GM21619 (cell line): ENCODE measurements around the gene TEKTIP1.
"Not testable (repeated sequence)": the region's sequence is repeated elsewhere in the genome, so short reads cannot be mapped to it uniquely, and the experiment has no call there.

Source experiments
- ATAC-seq: cut with Tn5 transposase; IDR thresholded peaks from one replicate; pipeline ENCODE4 v1.9.1; 2021; ENCODE audit not compliant: unreplicated experiment

Gene TEKTIP1

DNA sequence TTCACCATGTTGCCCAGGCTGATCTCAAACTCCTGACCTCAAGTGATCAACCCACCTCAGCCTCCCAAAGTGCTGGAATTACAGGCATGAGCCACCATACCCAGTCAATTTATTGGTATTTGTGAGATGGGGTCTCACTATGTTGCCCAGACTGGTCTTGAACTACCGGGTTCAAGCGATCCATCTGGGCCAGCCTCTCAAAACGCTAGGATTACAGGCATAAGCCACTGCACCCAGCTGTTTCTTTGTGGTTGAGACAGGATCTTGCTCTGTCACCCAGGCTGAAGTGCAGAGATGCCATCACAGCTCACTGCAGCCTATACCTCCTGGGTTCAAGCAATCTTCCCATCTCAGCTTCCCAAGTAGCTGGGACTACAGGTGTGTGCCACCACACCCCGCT lies 42.8 kb downstream of the TEKTIP1 start:
- not testable (repeated sequence) for ATAC-seq

DNA sequence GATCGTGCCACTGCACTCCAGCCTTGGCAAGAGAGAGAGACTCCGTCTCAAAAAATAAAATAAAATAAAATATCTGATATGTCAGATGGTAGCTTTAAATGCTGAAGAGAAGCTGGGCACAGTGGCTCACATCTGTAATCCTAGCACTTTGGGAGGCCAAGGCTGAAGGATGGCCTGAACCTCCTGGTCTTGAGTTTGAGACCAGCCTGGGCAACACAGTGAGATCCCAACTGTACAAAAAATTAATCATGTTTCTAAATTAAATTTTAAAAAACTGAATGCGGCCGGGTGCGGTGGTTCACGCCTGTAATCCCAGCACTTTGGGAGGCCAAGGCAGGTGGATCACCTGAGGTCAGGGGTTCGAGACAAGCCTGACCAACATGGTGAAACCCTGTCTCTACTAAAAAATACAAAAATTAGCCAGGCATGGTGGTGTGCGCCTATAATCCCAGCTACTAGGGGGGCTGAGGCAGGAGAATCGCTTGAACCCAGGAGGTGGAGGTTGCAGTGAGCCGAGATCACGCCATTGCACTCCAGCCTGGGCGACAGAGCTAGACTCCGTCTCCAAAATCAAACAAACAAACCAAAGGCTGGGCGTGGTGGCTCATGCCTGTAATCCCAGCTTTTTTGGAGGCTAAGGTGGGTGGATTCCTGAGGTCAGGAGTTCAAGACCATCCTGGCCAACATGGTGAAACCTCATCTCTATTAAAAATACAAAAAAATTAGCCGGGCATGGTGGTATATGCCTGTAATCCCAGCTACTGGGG lies 45.2 kb downstream of the TEKTIP1 start:
- ATAC-seq: not testable (repeated sequence)

DNA sequence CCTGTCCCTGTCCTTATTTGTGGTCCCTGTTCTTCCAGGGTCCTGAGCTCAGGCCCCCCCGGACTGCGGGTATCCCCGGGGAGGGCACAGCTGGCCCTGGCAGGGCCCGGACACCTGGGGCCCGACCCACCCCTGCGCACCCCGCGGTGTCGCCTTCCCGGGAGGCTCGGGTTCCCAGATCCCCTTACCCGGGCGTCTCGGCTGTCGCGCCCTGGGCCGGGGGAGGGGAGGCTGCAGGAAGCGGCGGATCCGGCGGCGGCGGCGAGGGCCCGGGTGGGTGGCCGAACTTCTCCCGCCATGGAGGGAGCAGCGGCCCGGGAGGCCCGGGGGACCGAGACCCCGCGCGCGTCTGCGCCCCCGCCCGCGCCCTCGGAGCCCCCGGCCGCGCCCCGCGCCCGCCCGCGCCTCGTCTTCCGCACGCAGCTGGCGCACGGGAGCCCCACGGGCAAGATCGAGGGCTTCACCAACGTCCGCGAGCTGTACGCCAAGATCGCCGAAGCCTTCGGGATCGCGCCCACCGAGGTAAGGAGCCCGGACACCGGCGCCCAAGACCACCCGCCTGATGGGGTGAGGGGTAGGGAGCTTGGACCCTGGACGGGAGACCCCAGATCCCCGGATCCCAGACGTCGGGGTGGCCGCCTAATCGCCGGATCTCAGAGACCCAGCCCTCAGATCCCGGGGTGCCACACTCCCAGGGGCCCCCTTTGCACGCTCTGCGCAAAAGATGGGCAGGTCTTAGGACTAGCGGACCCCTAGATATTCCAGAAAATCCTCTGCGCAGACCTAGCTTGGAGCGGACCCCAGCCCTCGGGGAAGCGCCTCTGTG lies 46.5 kb downstream of the TEKTIP1 start, which contains the start of gene GIPC3:
Gene GIPC3 (plus strand): TSS at position 178 of the 826 bp plus-strand sequence. CDS start 120 bp downstream, at position 298.
- no peak for ATAC-seq

DNA sequence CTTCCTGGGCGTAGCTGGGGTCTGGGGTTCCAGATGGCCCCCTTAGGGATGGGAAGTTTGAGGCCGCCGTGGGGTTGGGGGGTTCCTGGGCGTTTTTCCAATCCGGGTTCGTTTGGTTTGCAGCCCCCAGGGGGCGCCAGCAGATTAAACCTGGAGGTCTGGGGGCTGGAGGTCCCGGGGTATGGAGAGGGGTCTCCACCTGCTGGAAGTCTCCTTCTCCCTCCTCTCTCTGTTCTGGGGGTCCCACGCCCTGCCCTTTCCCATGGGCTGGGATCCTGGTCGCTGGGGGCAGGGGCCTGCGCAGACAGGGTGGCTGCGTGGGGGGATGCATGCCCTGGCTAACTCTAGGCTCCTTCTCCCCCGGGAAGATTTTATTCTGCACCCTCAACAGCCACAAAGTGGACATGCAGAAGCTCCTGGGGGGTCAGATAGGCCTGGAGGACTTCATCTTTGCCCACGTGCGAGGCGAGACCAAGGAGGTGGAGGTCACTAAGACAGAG lies 47.2 kb downstream of the TEKTIP1 start:
- no peak for ATAC-seq

DNA sequence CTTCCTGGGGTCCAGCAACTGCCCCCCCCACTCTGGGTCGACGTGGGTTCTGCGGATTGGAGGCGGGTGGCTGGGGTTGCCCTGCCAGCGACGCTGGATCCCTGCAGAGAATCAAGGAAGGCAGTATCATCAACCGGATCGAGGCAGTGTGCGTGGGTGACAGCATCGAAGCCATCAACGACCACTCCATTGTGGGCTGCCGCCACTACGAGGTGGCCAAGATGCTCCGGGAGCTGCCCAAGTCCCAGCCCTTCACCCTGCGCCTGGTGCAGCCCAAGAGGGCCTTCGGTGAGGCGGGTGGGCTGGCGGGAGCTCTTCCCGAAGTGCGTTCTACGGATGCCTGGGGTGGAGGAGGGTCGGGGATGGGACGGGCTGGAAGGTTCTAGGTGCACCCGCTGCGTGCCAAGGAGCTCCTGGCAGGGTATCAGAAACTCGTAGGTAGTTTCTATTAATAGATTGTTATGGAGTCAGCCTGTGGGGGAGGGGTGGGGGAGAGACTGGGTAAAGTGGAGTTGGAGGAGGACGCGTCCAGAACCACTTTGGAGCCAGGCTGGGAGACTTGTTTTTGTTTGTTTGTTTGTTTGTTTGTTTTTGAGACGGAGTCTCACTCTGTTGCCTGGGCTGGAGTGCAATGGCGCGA lies 47.9 kb downstream of the TEKTIP1 start:
- no peak for ATAC-seq

DNA sequence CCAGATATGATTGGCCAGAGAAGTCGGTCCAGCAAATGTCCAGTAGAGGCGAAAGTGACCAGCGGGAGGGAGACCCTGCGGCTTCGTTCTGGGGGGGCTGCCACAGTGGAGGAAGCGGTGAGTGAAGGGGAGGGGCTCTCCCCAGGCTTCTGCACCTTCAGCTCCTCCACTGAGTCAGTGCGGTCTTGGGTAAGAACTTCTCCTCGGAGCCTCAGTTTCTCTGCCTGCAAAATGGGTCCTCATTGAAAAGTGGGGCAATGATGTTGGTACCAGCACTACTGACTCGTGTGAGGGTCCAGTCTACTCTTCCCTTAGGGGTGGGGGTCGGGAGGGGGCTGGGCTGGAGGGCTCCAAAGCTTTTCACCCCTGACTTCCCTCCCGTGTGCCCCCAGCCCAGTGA lies 50.5 kb downstream of the TEKTIP1 start:
- no peak for ATAC-seq

DNA sequence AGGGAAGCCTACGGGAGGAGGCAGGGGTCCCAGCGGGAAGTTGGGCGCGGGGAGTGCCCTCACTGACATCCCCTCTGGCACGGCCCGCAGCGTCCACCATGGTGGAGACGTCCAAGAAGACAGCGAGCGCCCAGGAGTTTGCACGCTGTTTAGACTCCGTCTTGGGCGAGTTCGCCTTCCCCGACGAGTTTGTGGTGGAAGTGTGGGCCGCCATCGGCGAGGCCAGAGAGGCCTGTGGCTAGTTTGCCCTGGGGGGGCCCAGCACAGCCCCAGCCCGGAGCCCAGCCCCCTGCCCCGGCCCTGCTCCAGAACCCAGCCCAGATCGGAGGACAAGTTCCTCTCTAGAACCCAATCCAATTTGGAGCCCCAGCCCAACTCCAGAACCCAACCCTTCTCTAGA lies 51.0 kb downstream of the TEKTIP1 start:
- ATAC-seq: no peak

DNA sequence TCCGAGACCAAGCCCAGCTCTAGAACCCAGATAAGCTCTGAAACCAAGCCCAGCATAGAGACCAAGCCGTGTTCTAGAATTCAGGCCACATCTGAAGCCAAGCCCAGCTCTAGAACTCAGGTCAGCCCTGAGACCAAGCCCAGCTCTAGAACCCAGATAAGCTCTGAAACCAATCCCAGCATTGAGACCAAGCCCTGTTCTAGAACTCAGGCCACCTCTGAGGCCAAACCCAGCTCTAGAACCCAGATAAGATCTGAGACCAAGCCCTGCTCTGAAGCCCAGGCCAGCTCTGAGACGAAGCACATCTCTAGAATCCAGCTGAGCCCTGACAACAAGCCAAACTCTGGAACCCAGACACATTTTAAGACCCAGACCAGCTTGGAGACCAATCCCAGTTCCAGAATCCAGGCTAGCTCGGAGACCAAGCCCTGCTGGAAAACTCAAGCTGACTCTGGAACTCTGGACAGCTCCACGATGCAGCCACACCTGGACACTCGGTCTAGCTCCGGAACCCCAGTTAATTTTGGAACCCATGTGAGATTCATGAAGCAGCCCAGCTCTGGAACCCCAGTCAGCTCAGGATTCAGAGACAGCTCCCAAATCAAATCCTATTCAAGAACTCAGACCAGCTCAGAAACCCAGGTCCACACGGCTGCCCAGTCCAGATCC lies 52.2 kb downstream of the TEKTIP1 start:
- ATAC-seq: no peak

DNA sequence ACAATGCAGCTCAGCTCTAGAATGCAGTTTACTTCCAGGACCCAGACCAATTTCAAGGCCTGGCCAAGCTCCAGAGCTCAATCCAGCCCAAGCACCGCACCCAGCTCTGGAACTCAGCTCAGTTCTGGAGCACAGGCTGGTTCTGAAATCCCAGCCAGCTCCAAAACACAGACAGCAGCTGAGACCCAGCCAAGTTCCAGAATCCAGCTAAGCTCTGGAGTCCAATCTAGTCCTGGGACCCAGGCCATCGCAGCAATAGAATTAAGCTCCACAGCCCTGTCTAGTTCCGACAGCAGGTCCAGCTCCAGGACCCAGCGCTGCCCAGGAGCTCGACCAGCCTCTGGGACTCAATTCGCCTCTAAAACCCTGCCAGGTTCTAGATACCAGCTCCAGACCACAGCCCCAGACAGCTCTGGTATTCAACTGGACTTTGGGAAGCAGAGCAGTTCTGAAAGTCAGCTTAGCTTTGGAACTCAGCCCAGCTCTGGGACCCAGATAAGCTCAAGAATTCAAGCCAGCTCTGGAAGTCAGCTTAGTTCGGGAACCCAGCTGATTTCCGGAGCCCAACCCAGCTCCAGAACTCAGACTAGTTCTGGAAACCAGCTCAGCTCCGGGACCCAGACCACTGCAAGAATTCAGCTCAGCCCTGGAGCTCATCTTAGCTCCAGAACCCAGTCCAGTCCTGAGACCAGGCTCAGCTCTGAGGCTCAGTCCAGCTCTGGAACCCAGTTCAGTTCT lies 53.1 kb downstream of the TEKTIP1 start:
- ATAC-seq: no peak

DNA sequence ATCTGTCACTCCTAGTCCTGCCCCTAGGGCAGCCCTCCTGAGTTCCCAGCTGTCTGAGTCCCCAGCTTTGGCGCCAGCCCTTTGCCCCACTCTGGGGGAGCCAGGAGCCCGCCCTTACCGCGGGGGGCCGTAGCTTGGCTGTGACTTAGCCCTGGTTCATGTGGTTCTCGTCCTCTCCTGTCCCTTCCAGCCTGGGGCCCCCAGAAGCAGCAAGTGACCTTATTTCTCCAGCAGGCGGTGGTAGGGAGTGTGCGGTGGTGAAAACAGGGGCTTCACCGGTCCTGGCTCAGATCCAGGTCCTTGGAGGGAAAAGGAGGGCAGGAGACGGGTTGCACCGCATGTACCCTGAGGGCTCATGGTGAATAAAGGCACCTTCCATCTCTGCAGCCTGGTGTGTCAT lies 54.2 kb downstream of the TEKTIP1 start:
- no peak for ATAC-seq
